ENCODE measurements around the gene LUC7L2. TPM values are rescaled to one million over a fixed set of nuclear protein-coding genes. Genes with fewer than 3 reads are reported as not detected.

Gene LUC7L2
- total RNA-seq, 1 donor from 2014 or later: 94.7 TPM

GRCh38 chr7:139451638-139452037, 91.9 kb downstream of the LUC7L2 start:
- Mint-ChIP-seq H3K4me1 (ENCODE audit: low read depth) (no peaks in the 10 kb centered on the region), H3K9me3 (ENCODE audit: low read depth) (no peaks in the 10 kb centered on the region), H3K27ac (no peak overlapping the region), H3K27me3 (no peaks in the 10 kb centered on the region), H3K4me3 (ENCODE audit: low read depth) (no peak overlapping the region), H3K36me3 (ENCODE audit: insufficient read depth) (no peaks in the 10 kb centered on the region)
- TF ChIP-seq CTCF (IDR thresholded peaks at IDR 0.05; ENCODE audit: unreplicated experiment): no peak
- DNase-seq (ENCODE audit: low spot score, unreplicated experiment): no peak

GRCh38 chr7:139452958-139453672, 93.4 kb downstream of the LUC7L2 start:
- DNase-seq (ENCODE audit: low spot score, unreplicated experiment): no peak
- TF ChIP-seq CTCF (IDR thresholded peaks at IDR 0.05; ENCODE audit: unreplicated experiment): no peak
- H3K36me3 Mint-ChIP-seq (ENCODE audit: insufficient read depth): no peaks in the 10 kb centered on the region

GRCh38 chr7:139453673-139454321, 94.1 kb downstream of the LUC7L2 start:
- DNase-seq (ENCODE audit: low spot score, unreplicated experiment): no peak
- no peak overlapping the region for H3K4me3 Mint-ChIP-seq (ENCODE audit: low read depth)
- TF ChIP-seq CTCF (IDR thresholded peaks at IDR 0.05; ENCODE audit: unreplicated experiment): no peak
- H3K36me3 Mint-ChIP-seq (ENCODE audit: insufficient read depth): no peaks in the 10 kb centered on the region
- H3K27me3 Mint-ChIP-seq: no peaks in the 10 kb centered on the region
- H3K27ac Mint-ChIP-seq: no peak overlapping the region
- H3K4me1 Mint-ChIP-seq (ENCODE audit: low read depth): no peaks in the 10 kb centered on the region
- H3K9me3 Mint-ChIP-seq (ENCODE audit: low read depth): no peaks in the 10 kb centered on the region

More at GRCh38 chr7:139452958-139453672, 93.4 kb downstream of the LUC7L2 start:
- Mint-ChIP-seq H3K4me3 (ENCODE audit: low read depth) (no peak overlapping the region), H3K9me3 (ENCODE audit: low read depth) (no peaks in the 10 kb centered on the region), H3K27ac (no peak overlapping the region), H3K27me3 (no peaks in the 10 kb centered on the region), H3K4me1 (ENCODE audit: low read depth) (no peaks in the 10 kb centered on the region)

- no peak overlapping the region for H3K27ac Mint-ChIP-seq
These were observed 96.1 kb downstream of the LUC7L2 start for GRCh38 chr7:139455789-139456188.

GRCh38 chr7:139456511-139456910, 96.8 kb downstream of the LUC7L2 start:
- no peak for DNase-seq (ENCODE audit: low spot score, unreplicated experiment)
- Mint-ChIP-seq H3K36me3 (ENCODE audit: insufficient read depth) (no peaks in the 10 kb centered on the region), H3K9me3 (ENCODE audit: low read depth) (no peaks in the 10 kb centered on the region), H3K27ac (no peak overlapping the region), H3K4me3 (ENCODE audit: low read depth) (no peak overlapping the region), H3K4me1 (ENCODE audit: low read depth) (peaks cover 1% of the 10 kb centered on the region), H3K27me3 (peaks cover 2% of the 10 kb centered on the region)
- TF ChIP-seq CTCF (IDR thresholded peaks at IDR 0.05; ENCODE audit: unreplicated experiment): no peak

More at GRCh38 chr7:139455789-139456188, 96.1 kb downstream of the LUC7L2 start:
- no peaks in the 10 kb centered on the region for H3K9me3 Mint-ChIP-seq (ENCODE audit: low read depth)
- no peak for DNase-seq (ENCODE audit: low spot score, unreplicated experiment)
- no peaks in the 10 kb centered on the region for H3K4me1 Mint-ChIP-seq (ENCODE audit: low read depth)
- no peaks in the 10 kb centered on the region for H3K27me3 Mint-ChIP-seq
- no peaks in the 10 kb centered on the region for H3K36me3 Mint-ChIP-seq (ENCODE audit: insufficient read depth)
- H3K4me3 Mint-ChIP-seq (ENCODE audit: low read depth): no peak overlapping the region
- TF ChIP-seq CTCF (IDR thresholded peaks at IDR 0.05; ENCODE audit: unreplicated experiment): no peak

Data from progenitor cell of endocrine pancreas (in vitro differentiated cells).